RWPE1 (cell line): ENCODE results near the gene NANS.

Experiments used
- CTCF ChIA-PET: fragments of 350-600 bp; sonication (Branson Sonifier 250); formaldehyde crosslinking; extraction: SDS; loops from one replicate; lab custom pipeline; 2021; lab: Yijun Ruan, JAX
- POLR2A ChIA-PET: fragments of 400-600 bp; formaldehyde crosslinking; extraction: SDS; loops from one replicate; lab custom pipeline; 2020; ENCODE audit warnings: antibody characterized with exemption; ENCODE audit not compliant: low non-redundant PET; lab: Yijun Ruan, JAX
- DNase-seq: peaks from one replicate; pipeline ENCODE4 v3.0.0; 2012; ENCODE audit warnings: low spot score
- H3K27ac ChIP-seq: fragments of 450-650 bp; 2 replicates; pipeline ENCODE4 v1.5.1; 2017
- TF ChIP-seq, protein P1 (sequence below): fragments of 450-650 bp; conservative IDR thresholded peaks from 2 replicates; pipeline ENCODE4 v1.5.1; 2017; ENCODE audit warnings: low read depth, mild to moderate bottlenecking

Gene NANS, protein sequence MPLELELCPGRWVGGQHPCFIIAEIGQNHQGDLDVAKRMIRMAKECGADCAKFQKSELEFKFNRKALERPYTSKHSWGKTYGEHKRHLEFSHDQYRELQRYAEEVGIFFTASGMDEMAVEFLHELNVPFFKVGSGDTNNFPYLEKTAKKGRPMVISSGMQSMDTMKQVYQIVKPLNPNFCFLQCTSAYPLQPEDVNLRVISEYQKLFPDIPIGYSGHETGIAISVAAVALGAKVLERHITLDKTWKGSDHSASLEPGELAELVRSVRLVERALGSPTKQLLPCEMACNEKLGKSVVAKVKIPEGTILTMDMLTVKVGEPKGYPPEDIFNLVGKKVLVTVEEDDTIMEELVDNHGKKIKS

GRCh38 chr9:98056269-98057137 lies at the start of gene NANS:
NANS (plus strand) TSS chr9:98056732; CDS start chr9:98056809, 77 bp downstream.
- TF ChIP-seq, protein P1, sequence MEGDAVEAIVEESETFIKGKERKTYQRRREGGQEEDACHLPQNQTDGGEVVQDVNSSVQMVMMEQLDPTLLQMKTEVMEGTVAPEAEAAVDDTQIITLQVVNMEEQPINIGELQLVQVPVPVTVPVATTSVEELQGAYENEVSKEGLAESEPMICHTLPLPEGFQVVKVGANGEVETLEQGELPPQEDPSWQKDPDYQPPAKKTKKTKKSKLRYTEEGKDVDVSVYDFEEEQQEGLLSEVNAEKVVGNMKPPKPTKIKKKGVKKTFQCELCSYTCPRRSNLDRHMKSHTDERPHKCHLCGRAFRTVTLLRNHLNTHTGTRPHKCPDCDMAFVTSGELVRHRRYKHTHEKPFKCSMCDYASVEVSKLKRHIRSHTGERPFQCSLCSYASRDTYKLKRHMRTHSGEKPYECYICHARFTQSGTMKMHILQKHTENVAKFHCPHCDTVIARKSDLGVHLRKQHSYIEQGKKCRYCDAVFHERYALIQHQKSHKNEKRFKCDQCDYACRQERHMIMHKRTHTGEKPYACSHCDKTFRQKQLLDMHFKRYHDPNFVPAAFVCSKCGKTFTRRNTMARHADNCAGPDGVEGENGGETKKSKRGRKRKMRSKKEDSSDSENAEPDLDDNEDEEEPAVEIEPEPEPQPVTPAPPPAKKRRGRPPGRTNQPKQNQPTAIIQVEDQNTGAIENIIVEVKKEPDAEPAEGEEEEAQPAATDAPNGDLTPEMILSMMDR = no peak
- DNase-seq = peak; percentile 99
- ChIA-PET POLR2A (interaction anchor here (0.5 to 1.2 kb wide), 8 partner anchors 11 to 196 kb away, joined by 3 to 4 read pairs (median 4); partner anchors contain the start of gene TRMO), CTCF (interaction anchor here (0.5 to 1.5 kb wide), 5 partner anchors 17 to 200 kb away, joined by 3 to 4 read pairs (median 3); no protein-coding TSS in a partner anchor)
- H3K27ac ChIP-seq = peak within 1 kb of the TSS; percentile 88

DNA sequence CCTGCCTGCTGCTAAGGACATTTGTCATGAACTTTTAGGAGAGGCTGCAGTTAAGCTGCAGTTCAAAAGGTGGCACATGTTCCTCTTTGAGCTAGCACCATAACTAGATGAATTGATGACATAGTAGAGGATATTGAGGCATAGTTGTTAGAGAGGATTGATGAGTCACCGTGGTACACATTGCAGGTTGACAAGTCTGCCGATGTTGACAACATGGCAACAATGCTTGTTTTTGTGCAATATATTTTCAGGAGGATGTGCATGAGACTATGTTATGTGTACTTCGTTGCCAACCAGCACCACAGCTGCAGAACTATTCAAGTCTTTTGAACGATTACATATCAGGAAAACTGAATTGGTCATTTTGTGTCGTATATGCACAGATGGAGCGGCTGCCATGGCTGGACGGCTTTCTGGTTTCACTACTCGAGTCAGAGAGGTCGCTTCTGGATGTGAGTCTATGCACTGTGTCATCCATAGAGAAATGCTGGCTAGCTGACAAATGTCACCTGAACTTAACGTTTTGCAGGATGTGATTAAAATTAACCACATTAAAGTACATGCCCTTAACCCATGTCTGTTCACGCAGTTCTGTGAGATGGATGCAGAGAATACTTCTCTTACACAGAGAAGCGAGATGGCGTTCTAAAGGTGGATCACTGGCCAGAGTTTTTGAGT lies 49.1 kb upstream of the NANS start:
- ChIA-PET POLR2A (no interaction called here), CTCF (interaction anchor here (0.6 to 1.3 kb wide), 2 partner anchors 9 to 352 kb away, joined by 3 read pairs; no protein-coding TSS in a partner anchor)
- H3K27ac ChIP-seq = no peak overlapping the region
- TF ChIP-seq, protein P1 = no peak
- DNase-seq = no peak

DNA sequence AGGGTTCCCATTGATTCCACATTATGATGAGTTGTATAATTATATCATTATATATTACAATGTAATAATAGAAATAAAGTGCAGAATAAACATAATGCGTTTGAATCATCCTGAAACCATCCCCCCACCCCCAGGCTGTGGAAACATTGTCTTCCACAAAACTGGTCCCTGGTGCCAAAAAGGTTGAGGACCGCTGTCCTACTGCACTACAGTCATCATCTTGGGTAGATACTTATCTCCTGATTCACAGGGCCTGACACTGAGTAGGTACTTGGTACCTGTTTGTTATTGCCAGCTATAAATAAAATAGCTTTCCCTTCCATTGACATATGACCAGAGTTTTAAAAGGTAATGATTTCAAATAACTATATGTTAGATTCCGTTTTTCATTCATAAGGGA lies 47.8 kb upstream of the NANS start:
- H3K27ac ChIP-seq = no peak overlapping the region
- CTCF ChIA-PET = interaction anchor here (0.7 to 1.3 kb wide), 2 partner anchors 10 to 26 kb away, joined by 3 read pairs; no protein-coding TSS in a partner anchor
- POLR2A ChIA-PET = no interaction called here
- DNase-seq = no peak
- TF ChIP-seq, protein P1 = no peak

DNA sequence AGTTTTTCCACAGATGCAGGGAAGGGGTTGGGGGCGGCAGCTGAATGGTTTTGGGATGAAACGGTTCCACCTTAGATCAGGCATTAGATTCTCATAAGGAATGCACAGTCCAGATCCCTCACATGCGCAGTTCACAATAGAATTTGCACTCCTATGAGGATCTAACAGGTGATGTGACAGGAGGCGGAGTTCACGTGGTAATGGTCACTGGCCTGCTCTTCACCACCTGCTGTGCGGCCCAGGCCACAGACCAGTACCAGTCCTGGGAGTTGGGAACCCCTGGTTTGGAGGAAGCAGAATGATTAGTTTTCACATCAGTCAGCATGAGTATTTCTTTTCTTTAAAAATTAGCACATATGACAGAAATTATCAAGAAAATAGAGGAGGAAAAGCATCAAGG lies 47.1 kb upstream of the NANS start:
- DNase-seq = no peak
- CTCF ChIA-PET = interaction anchor here (0.6 kb wide), 1 partner anchor 54 kb away, joined by 3 read pairs; no protein-coding TSS in a partner anchor
- TF ChIP-seq, protein P1 = no peak
- POLR2A ChIA-PET = no interaction called here
- H3K27ac ChIP-seq = no peak overlapping the region

GRCh38 chr9:98009936-98010335 lies 46.6 kb upstream of the NANS start:
- ChIA-PET CTCF (interaction anchor here (0.6 kb wide), 1 partner anchor 53 kb away, joined by 3 read pairs; no protein-coding TSS in a partner anchor), POLR2A (no interaction called here)
- no peak for DNase-seq

More at GRCh38 chr9:98009936-98010335, 46.6 kb upstream of the NANS start:
- no peak overlapping the region for H3K27ac ChIP-seq
- TF ChIP-seq, protein P1 = no peak
